GM13977 (cell line): ENCODE data around the gene RAB6A.
"Not testable (repeated sequence)": the region's sequence is repeated elsewhere in the genome, so short reads cannot be mapped to it uniquely, and the experiment has no call there.

ENCODE experiments used
- DNase-seq: peaks from one replicate; pipeline ENCODE4 v3.0.0; 2012; ENCODE audit warnings: low spot score
- in situ Hi-C: fragments of 300-500 bp; cut with MboI; formaldehyde crosslinking; loops from one replicate; pipeline ENCODE4 v1.12.0; 2022; ENCODE audit warnings: low sequenced_read_pairs, low pct_unique_long_range_greater_than_20kb, mixed read lengths, inconsistent platforms; ENCODE audit not compliant: unreplicated experiment
- TF ChIP-seq, protein P1 (sequence below): IDR thresholded peaks from 2 replicates; pipeline ENCODE4 v1.5.1; 2012; ENCODE audit warnings: mild to moderate bottlenecking, control low read depth; ENCODE audit not compliant: insufficient read depth; ENCODE audit errors: extremely low read depth, missing control alignments

The RAB6A gene

GRCh38 chr11:73755670-73756069 is 5.2 kb downstream of the RAB6A start:
- TF ChIP-seq, protein P1, sequence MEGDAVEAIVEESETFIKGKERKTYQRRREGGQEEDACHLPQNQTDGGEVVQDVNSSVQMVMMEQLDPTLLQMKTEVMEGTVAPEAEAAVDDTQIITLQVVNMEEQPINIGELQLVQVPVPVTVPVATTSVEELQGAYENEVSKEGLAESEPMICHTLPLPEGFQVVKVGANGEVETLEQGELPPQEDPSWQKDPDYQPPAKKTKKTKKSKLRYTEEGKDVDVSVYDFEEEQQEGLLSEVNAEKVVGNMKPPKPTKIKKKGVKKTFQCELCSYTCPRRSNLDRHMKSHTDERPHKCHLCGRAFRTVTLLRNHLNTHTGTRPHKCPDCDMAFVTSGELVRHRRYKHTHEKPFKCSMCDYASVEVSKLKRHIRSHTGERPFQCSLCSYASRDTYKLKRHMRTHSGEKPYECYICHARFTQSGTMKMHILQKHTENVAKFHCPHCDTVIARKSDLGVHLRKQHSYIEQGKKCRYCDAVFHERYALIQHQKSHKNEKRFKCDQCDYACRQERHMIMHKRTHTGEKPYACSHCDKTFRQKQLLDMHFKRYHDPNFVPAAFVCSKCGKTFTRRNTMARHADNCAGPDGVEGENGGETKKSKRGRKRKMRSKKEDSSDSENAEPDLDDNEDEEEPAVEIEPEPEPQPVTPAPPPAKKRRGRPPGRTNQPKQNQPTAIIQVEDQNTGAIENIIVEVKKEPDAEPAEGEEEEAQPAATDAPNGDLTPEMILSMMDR, result no peak
- DNase-seq, result no peak
- in situ Hi-C loops, result no loop called here

GRCh38 chr11:73753938-73754337 is 6.9 kb downstream of the RAB6A start:
- no peak for DNase-seq
- in situ Hi-C loops, result no loop called here
- TF ChIP-seq, protein P1, result no peak

GRCh38 chr11:73752903-73753302 is 8.0 kb downstream of the RAB6A start:
- in situ Hi-C loops, result no loop called here
- TF ChIP-seq, protein P1, result no peak
- no peak for DNase-seq

- in situ Hi-C loops, result no loop called here
- TF ChIP-seq, protein P1, result no peak
- DNase-seq, result no peak
Measured at GRCh38 chr11:73752216-73752867, 8.5 kb downstream of the RAB6A start.

DNA sequence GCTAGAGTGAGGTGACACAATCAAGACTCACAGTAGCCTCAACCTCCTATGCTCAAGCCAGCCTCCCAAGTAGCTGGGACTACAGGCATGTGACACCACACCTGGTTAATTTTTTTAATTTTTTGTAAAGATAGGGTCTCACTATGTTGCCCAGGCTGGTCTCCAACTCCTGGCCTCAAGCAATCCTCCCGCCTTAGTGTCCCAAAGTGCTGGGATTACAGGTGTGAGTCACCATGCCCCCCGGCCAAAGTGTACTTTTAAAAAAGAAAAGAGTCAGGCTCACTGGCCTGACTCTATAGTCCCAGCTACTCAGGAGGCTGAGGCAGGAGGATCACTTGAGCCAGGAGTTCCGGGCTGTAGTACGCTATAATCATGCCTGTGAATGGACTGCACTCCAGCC is 10.0 kb downstream of the RAB6A start:
- in situ Hi-C loops, DNase-seq: not testable (repeated sequence)

GRCh38 chr11:73750228-73750627 is 10.6 kb downstream of the RAB6A start:
- in situ Hi-C loops, result no loop called here
- TF ChIP-seq, protein P1, result no peak
- no peak for DNase-seq

GRCh38 chr11:73749118-73749517 is 11.8 kb downstream of the RAB6A start:
- no peak for DNase-seq
- in situ Hi-C loops, result no loop called here
- TF ChIP-seq, protein P1, result no peak
